GM18867 (cell line): ENCODE measurements around the gene BUB1B.
"Not testable (repeated sequence)": the region's sequence is repeated elsewhere in the genome, so short reads cannot be mapped to it uniquely, and the experiment has no call there.

ENCODE experiments used
- ATAC-seq: cut with Tn5 transposase; IDR thresholded peaks from one replicate; pipeline ENCODE4 v1.9.1; 2021; ENCODE audit warnings: mild to moderate bottlenecking, moderate library complexity; ENCODE audit not compliant: unreplicated experiment

Gene BUB1B

GRCh38 chr15:40160689-40161688 lies at the start of gene BUB1B:
Gene BUB1B (plus strand): TSS chr15:40161069. CDS start chr15:40161221, 152 bp downstream.
- ATAC-seq = peak; percentile 85

DNA sequence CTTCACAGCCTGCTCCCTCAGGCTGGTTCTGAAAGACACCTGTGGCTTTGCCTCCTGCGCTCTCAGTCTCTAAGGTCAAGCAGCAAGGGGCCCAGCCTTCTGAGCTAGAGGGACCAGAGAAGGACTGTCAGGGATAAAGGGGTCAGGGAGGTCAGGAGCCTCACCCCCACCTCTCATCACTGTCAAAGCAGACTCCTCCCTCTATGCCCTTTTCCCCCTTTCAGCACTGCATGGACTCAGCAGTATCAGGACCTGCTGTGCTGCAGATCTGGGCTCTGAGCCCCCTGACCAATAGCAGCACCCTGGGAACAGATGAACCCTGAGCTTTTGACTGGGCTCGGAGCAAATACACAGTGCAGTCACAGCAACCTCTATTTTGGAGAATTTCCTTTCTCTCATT lies 49.0 kb upstream of the BUB1B start:
- ATAC-seq = no peak

DNA sequence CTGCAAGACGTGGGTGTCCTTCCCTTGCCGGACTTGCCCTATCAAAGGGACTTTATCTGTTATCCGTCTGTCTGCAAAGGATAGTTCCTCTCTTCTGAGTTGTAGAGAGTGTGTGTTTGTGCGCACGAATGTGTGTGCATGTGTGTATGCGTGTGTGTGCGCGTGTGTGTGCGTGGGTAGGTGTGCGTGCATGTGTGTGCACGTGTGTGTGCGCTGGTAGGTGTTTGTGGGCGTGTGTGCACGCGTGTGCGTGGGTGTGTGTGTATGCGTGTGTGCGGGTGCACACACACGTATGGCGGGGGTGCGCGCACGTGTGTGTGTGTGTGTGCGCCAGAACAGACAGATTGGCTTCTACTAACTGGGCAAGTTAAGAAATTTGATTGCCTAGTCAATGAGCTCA lies 48.1 kb upstream of the BUB1B start:
- no peak for ATAC-seq

GRCh38 chr15:40114218-40114617 lies 46.7 kb upstream of the BUB1B start:
- no peak for ATAC-seq

DNA sequence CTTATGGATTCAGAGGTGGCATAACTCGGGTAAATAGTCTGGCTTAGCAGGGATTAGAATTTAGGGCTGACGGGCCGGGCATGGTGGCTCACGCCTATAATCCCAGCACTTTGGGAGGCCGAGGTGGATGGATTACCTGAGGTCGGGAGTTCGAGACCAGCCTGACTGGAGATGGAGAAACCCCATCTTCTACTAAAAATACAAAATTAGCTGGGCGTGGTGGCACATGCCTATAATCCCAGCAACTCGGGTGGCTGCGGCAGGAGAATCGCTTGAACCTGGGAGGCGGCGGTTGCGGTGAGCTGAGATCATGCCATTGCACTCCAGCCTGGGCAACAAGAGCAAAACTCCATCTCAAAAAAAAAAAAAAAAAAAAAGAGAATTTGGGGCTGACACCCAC lies 45.8 kb upstream of the BUB1B start:
- not testable (repeated sequence) for ATAC-seq

GRCh38 chr15:40115670-40116093 lies 45.2 kb upstream of the BUB1B start:
- peak; percentile 92 for ATAC-seq

- no peak for ATAC-seq
These were observed 42.4 kb upstream of the BUB1B start for GRCh38 chr15:40118473-40118872.

DNA sequence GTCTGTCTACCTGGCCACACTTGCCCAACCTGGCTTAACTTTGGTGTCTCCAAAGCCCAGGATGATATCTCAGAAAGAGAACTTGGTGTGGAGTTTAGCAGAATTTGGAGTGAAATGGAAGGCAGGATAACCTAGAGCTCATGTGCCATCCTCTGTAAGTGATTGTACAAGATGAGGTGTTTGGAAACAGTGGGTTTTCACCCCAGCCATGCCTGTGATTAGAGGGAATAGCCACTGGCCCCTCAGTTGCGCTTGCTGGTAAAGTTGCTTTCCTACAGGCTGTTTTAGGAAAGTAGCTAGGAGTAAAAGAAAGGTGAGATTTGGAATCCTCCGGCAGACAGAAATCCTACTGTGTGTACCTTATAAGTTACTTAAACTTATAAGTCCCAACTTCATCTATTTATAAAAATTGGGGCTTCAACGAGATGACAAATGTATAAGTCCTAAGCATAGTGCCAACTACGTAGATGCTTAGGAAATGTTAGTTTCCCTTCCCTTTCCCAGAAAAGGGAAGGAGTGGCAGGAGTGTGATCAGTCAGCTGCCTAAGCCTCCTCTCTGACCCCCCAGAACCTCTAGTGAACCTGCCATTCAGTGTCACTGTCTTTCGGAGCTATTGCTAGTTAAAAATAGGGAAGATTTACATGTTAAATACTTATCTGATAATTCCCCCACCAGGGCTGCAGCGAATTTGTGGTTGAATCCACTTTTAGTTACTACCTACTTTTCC lies 38.8 kb upstream of the BUB1B start:
- no peak for ATAC-seq

DNA sequence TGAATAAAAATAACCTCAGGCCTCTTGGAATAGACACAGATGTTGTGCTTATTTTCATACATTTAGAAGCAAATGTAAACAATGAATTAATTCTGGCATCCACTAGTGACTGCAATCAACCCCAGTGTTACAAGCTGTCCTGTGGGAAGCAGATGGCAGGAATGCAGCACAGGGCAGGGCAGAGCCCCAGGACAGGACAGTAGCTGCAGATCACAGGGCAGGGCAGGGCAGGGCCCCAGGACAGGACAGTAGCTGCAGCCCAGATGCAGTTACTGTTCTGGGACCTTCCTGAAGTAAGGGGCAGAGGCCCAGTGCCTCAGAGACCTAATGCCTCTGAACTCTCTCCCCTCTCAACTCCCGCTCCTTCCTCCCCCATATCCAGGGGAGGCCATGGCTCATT lies 37.9 kb upstream of the BUB1B start:
- ATAC-seq = not testable (repeated sequence)

DNA sequence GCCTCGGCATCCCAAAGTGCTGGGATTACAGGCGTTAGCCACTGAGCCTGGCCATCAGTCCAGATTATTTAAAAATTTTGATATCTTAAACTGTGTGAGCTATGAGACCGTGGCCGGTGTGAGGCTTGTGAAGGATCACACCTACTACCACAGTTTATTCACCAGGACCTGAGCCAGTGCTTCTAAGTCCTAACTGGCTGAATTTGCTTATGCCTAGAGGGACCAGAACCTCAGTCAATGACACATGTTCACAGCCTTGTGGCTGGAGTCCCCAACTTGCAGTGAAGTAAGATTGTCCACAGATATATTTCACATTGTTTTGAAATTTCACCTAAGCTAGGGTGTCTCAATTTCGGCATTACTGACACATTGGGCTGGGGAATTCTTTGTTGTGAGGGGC lies 37.0 kb upstream of the BUB1B start:
- ATAC-seq = not testable (repeated sequence)

GRCh38 chr15:40124333-40124732 lies 36.5 kb upstream of the BUB1B start:
- ATAC-seq = not testable (repeated sequence)

DNA sequence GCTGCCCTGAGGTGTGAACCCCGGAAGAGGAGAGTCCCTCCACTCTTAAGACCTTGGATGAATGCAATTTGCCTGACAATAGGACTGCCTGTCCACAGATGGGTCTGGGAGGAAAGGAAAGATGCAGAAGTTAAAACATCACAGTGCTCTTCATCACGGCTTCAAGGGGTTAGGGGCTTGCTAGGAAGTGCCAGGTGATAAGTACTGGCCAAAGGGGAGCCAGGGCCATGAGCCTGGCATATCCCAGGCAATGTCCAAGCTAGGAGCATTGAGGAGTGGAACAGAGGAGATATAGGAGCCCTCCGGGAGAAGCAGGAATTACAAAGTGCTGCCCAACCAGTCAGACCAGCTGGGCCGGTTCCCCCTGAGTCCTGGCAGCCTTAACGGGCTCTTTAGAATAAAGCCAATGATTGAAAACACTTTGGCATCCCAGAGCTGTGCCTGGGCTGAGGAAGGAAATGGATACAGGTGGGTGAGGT lies 36.0 kb upstream of the BUB1B start:
- ATAC-seq = not testable (repeated sequence)

DNA sequence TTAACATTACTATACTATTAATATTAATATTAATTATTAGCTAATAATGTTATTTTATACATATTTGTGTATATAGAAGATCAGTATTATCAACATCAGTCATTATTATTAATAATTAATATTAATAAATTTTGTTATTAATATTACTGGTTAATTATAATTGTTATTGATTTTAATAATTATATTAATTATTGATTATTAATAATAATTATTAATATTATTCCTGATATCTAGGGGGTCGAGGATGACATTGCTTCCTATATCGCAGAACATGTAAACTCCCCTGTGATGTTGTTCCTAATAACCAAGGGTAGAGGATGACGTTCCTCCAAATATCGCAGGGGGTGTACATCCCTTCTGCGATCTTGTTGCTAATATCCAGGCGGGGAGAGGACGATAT lies 34.9 kb upstream of the BUB1B start:
- no peak for ATAC-seq

DNA sequence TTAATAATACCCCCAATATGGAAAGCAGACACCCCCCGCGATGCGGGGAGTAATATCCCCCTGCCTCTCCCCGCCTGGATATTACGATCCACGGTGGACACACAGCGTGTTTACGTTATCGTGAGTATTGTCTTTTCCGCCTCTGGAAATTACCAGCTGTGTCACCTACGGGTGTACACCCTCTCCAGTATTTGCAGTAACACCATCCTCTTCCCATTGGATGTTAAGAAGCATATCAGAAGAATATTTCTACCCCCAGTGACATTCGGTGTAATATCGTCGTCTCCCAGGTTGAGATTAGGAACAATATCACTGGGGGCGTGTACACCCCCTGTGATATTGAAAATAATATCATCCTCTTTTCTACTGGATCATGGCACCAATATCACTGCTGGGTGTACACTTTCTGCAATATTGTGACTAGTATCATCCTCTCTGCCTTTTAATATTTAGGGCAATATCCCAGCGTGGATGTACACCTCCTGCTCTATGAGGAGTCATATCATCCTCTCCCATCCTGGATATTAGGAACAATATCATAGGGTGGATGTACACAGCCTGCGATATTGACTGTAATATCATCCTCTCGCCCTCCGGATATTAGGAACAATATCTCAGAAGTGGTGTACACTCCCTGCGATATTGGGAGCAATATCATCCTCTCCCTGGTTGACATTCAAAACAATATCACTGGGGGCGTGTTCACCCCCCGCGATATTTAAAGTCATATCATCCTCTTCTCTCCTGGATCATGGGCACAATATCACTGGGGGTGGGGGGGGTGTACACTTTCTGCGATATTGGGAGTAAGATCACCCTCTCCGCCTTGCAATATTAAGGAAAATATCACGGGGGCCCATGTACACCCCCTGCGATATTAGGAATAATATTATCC lies 31.9 kb upstream of the BUB1B start:
- no peak for ATAC-seq

- ATAC-seq = no peak
These were observed 30.8 kb upstream of the BUB1B start for GRCh38 chr15:40130118-40130517.

- ATAC-seq = no peak
These were observed 29.9 kb upstream of the BUB1B start for GRCh38 chr15:40130799-40131502.

DNA sequence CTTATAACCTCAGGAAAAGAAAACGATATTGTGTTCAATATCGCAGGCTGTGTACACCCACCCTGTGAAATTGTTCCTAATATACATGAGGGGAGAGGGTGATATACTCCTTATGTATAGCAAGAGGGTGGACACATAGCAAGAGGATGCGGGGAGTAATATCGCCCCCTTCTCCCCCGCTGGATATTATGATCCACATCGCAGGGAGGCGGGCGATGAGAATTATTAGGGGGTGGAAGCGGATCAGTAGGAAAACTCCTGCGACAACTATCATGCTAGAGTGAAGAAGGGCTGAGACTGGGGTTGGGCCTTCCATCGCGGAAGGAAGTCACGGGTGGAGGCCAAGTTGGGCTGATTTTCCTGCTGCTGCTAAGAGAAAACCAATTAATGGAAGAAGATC lies 27.3 kb upstream of the BUB1B start:
- ATAC-seq = no peak

- ATAC-seq = no peak
These were observed 26.0 kb upstream of the BUB1B start for GRCh38 chr15:40134885-40135284.

DNA sequence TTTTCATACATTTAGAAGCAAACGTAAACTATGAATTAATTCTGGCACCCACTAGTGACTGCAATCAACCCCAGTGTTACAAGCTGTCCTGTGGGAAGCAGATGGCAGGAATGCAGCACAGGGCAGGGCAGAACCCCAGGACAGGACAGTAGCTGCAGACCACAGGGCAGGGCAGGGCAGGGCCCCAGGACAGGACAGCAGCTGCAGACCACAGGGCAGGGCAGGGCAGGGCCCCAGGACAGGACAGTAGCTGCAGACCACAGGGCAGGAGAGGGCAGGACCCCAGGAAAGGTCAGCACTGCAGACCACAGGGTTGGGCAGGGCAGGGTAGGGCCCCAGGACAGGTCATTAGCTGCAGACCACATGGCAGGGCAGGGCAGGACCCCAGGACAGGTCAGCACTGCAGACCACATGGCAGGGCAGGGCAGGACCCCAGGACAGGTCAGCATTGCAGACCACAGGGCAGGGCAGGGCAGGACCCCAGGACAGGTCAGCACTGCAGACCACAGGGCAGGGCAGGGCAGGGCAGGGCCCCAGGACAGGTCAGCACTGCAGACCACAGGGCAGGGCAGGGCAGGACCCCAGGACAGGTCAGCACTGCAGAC lies 24.9 kb upstream of the BUB1B start:
- ATAC-seq = not testable (repeated sequence)
